Left hindlimb (tissue), 1 donor: ENCODE results near the gene IMPDH2.

Experiments used
- DNase-seq: peaks from one replicate; pipeline ENCODE4 v3.0.0-alpha.2; 2018

The IMPDH2 gene

DNA sequence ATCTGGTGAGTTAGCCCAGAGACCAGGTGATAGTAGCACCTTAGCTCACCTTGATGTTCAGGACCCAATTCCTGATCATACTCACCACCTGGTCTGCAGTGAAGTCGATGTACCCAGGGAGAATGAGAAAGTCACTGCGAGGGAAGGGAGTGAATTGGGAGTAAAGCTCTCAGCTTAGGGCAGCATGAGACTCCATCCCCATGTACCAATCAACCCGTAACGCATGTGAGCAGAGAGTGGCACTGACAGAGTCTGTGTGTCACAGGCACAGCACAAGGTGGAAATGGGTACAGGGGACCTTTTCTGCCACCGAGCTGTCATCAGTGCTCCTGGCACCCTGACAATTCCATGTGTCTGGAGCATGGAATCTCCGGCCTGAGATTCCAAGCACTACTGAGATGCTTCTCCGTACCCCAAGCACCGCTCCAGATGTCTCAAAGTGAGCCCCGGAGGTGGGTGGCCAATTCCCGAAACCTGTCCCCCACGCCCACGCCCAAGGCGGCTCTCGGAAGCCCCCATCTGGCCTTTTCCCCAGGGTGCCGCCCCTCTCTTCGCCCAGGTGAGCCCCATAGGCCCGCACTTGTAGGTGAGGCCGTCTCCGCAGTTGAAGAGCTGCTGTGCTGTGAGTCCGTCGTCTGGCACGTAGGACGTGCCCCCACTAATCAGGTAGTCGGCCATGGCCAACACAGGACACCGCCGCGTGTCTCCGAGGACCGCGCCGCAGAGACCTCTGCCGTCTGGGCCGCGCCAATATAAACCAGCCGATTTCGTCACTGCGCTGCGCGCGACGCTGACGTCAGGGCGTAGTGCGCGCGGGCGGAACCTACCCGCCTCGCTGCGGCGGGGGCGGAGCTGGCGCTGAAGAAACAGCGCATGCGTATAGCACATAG lies at the start of gene IMPDH2:
Gene IMPDH2 (minus strand): TSS at position 726 of the 890 bp plus-strand sequence. CDS start 48 bp downstream, at position 678.
- DNase-seq, result peak; percentile 94

DNA sequence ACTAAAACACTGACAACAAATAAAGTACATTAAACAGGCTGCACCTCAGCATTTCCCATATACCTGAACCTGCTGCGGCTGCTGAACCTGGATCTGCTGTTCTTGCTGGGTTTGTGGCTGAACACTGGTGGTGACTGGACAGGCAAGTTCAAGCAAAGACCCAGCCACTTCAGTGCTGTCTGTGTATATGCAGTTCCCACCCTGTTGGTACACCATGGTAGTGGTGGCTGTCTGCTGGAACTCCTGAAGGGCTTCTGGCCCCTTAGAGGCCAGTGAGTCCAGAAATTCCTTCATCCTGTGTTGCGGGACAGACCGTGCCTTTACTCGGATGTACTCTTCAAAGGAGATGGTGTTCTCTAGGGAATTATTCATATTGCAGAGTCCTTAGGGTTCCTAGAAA lies 47.4 kb upstream of the IMPDH2 start:
- no peak for DNase-seq

DNA sequence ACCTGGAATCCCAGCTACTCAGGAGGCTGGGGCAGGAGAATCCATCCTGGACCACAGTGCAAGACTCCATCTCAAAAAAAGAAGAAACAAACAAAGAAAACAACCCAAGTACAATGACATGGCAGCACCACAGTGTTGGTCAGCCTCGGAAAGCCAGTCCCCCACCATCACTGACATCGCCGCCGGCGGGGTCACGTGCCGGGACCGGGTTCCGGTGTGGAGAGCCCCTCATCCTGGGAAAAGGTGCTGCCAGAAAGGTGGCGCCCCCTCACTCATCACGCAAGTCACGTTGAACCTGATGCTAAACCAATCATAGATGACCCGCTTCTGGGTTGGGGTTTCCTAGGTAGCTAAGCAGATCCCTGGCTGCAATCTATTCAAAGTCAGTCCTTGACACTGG lies 46.9 kb upstream of the IMPDH2 start:
- no peak for DNase-seq

DNA sequence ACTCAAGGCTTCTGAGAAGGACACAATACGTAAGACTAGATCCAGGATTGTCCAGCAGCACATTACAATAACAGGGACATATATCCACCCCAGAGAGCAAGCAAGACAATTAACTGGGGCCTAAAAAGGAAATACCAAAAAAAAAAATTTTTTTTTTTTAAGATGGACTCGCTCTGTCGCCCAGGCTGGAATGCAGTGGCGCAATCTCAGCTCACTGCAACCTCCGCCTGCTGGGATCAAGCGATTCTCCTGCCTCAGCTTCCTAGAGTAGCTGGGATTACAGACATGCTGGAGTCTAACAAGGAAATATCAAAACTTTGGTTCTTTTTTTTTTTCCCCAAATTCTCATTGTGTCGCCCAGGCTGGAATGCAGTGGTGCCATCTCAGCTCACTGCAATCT lies 28.8 kb upstream of the IMPDH2 start:
- DNase-seq, result no peak

DNA sequence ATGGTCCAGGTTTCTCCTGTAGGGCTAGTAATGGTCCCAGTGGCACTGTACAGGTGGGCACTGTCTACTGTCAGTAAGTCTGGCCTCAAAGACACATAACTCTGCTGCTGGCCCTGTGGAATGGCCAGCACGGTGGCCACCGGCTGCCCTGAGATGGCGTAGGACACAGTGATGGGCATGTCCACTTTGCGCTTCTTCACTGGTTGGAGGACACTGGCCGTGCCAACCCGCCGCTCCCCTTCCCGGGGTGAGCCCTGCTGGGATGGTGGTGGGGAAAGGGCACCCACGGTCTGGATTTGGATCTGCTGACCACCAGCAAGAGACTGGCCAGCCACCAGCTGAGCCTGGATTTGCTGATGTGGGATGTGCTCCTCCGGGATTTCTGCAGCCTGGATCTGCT lies 28.1 kb upstream of the IMPDH2 start:
- DNase-seq, result no peak

DNA sequence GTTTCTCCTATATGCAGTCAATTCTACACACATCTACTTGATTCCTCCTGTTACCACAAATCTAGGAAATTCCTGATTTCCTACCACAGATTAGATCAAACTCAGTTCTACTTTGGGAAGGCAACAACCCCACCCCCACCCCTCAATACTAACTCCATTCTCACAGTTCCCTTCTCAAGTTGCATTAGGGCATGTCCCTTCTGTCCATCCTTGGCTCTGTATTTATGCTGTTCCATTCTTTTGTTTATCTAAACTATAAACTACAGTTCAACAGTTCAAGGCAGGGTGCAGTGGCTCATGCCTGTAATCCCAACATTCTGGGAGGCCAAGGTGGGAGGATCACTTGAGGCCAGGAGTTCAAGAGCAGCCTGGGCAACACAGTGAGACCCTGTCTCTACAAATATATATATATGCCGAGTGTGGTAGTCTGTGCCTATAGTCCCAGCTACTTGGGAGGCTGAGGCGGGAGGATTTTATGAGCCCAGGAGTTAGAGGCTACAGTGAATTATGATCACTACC lies 25.2 kb upstream of the IMPDH2 start:
- no peak for DNase-seq

DNA sequence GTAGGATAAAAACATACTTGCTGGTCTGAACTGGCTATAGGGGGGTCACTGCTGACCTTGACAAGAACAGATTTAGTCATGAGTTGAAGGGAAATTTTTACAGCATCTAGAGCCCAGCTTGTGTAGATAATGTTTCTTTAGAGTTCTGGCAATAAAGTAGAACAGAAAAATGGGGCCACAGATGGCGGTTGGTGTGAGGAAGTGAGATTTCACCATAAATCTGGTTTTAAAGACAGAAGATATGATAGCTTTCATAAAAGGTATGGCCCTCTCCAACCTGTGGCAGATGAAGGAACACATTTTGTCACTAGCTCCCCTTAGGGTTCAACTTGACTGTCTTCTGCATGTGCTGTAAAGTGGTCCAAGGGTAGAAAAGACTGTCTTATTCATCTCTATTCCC lies 24.3 kb upstream of the IMPDH2 start:
- no peak for DNase-seq

DNA sequence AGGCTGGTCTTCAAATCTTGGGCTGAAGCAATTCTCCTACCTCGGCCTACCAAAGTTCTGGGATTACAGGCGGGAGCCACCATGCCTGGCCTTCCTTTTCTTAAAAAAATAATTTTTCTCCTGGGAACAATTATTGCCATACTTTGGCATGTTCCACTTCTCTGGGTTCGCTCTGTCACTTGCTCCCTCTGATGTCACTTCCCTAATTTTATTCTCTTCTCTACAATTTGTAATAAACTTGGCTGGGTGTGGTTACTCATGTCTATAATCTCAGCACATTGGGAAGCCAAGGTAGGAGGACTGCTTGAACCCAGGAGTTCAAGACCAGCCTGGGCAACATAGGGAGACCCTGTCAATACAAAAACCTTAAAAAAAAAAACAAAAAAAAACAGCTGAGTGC lies 6.1 kb upstream of the IMPDH2 start:
- no peak for DNase-seq

DNA sequence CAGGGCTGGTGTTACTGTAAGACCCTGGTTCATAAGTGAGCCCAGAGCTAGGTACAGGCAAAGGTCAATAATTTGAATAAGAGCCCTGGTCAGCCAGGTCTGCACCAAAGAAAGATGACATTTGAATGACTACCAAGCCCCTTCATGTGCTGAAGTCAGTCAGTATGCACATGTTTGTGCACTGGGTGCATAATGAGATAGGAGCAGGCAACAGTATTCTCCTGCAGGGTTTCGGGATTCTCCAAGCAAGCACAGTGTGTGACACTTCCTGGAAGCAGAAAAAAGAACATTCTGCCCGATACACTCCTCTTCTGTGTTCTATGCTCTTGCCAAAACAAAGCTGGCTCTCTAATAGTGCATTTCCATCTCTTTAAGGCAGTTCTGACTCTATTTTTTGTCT lies 5.5 kb upstream of the IMPDH2 start:
- no peak for DNase-seq

DNA sequence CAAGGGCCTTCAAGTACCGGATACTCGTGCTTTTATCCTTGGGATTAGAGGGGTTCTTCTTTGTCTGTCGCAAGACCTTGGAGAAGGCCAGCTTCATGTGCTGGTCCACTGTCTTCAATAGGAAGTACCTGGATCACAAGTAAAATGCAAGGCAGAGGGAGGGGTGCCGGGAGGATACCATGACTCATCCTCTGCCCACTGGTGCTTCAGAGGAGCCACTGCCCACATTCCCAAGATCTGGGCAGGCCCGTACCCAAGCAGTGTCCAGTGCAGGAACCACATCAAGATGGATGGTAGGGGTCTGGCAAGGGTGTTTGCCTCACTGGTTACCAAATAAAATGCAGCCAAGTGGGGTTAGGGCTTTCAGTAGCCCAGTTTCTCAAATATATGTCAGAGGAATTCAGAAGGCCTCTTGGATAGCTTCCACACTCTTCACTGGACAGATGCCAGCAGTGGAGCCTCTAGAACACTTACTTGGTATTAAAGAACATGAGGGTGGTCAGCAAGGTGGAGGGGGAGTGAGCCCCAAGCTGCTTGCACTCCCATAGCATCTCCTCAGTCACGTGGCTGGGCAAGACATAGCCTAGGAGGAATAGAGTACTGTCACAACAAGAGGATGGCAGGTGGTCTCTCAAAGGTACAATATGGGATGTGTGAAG lies 3.6 kb upstream of the IMPDH2 start:
- no peak for DNase-seq

DNA sequence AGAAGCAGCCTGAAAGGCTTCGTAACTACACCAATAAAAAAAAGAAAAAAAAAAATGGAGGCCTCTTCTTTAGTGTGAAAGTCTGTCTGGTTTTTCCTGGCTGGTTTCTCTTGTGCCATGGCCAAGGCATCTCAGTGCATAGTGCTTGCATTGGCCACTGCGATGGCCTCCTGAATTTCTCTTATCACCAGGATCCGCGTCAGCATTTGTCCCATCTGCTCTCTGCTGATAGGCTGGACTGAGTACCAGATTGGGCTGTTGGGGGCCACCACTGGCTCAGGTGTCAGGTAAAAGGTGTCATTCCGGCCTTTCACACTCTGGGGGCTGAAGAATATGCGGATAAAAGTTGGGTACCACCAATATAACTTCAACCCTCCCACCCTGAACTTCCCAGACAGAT lies 1.1 kb upstream of the IMPDH2 start:
- DNase-seq, result no peak

DNA sequence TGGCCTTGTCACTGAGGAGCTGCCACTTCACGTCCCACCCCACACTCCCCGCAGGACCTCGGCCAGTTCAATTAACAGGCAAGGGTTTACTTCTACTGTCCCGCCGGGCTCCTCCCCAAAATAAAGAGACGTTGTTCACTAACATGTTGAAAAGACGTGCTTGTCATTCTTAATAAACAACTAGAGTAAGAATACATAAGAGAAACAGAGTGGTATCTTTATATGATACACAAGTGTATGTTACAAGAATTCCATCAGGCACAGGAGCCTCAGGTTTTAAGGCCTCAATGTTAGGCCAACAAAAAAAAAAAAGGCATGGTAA lies 326 bp upstream of the IMPDH2 start:
- DNase-seq, result no peak

DNA sequence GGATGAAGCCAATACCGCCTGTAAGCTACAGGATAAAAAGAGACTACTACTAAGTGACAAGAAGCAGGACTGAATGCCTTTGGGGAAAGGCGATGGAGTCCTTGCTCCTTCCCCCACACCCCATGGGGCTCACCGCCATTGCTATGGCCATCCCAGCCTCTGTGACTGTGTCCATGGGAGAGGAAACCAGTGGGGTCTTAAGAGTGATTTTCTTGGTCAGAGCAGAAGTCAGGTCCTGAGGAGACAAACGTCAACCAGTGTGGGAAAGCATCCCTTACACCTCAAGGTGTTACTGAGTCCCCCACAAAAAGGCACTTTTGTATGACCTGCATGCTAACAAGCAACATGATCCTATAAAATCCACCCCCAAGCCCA lies 913 bp downstream of the IMPDH2 start:
- no peak for DNase-seq

DNA sequence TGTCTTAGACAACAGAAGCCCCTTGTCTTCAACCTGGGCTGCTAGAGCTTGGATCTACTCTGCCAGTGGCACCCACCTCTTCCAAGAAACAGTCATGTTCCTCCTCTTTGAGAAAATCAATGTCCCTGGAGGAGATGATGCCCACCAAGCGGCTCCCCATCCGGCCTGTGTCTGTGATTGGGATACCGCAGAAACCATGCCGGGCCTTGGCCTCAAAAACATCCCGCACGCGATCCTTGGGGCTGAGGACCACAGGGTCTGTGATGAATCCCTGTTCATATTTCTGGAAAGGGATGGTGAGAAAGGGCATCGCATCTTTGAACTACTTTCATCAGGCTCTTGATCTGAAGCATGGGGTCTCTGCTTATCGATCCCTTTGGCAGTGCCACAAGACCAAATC lies 1.6 kb downstream of the IMPDH2 start:
- no peak for DNase-seq

DNA sequence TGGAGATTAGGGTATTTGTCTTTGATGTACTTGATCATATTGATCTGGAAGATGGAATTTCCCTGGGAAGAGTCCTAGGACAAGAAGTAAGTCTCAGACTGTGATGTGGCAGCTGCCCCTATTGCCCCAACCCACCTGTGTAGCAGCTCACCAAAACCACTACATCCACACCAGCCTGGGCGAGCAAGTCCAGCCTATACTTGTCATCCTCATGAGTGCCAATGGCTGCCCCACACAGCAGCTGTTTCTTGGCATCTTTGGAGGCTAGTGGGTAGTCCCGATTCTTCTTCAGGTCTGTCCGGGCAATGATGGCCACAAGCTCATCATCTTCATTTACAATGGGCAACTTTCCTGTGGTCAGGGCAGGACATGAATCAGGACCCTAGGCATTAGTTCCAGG lies 2.7 kb downstream of the IMPDH2 start:
- DNase-seq, result no peak

DNA sequence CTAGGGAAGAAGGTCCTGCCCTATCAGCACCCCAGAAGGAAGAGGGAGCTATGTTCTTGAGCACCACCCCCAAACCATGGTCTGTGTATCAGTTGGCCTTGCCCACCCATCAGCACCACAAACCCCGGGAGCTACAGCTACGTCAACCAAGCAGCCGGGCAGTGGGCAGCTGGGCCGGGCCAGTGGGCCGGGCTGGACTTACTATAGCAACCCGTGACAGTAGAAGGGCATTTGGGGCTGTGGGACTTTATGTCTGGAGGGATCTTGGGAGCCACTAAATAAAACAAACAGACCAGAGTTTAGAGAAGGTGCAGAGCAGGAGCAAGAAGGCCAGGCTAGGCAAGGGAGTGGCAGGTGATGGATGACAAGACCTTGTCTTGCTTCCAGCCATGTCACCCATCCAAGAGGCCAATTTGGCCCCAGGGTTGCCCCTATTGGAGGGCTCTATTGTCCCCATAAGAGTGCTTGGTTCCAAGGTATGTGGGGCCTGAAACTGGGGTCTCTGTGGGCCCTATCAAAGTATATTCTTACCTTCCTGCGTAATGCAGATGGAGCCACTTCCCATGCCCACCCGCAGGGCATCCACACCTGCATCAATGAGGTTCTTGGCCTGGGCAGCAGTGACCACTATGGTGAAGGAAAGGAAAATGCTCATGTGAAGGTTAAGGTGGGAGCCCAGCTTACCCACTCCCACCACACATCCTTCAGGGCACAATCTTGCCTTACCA lies 3.2 kb downstream of the IMPDH2 start:
- DNase-seq, result no peak

DNA sequence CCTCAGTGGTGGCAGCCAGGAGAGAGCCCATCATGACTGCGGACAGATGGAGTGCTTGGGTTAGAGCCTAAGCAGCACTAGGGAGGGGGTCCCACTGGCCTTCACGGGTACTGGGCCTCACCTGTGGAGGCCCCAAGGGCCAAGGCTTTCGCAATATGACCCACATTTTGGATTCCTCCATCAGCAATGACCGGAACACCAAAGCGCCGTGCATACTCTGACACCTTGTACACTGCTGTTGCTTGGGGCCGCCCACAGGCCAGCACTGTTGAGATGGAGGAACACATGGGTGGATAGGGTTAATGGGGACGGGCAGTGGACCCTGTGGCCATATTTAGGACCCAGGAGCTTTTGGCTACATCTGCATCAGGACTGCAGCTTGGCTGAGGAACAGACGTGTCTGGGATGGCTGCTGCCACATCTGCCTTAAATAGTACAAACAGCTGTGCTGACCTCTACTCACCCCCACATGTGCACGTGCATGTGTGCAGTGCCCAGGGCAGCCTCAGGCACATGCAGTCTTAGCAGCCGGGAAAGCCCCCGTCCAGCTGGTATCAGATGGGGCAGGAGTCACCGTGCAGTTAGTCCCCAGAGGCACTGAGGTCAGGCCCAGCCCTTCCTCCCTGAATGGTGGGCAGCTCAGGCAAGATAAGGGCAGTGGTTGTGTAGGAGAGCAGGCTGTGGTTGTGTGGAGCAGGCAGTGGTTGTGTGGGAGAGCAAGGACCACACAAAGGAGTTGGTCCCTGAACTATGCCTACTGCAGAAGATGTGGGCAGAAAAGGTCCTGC lies 4.0 kb downstream of the IMPDH2 start:
- DNase-seq, result no peak

DNA sequence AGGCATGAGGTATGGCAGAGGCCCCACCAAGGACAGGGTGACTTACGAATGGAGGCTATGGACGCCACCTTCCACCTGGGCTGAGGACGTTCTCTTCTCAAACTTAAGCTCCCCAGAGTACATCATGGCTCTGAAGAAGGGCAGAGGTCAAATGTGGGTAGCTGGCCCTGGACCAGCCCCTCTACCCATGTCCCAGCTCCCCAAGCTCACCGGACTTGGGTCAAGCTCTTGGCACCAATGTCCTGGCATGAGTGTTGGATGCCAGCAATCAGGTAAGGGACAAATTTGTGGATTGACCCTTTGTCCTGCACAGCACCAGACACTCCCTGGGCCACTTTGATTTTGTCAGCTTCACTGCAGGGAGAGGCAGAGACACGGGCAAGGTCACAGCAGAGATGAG lies 4.7 kb downstream of the IMPDH2 start:
- no peak for DNase-seq

DNA sequence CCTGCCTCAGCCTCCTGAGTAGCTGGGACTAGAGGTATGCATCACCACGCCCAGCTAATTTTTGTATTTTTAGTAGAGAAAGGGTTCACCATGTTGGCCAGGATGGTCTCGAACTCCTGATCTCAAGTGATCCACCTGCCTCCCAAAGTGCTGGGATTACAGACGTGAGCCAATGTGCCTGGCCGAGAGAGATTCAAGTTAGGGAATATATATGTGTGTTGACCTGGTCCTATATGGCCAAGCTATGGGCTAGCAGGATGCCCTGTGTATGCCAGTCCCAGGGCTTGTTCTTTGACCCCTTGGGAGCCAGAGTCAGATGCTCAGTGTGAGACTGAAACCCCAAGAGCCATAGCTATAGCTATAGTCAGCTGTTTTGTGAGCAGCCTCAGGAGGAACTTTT lies 5.4 kb downstream of the IMPDH2 start:
- DNase-seq, result no peak

DNA sequence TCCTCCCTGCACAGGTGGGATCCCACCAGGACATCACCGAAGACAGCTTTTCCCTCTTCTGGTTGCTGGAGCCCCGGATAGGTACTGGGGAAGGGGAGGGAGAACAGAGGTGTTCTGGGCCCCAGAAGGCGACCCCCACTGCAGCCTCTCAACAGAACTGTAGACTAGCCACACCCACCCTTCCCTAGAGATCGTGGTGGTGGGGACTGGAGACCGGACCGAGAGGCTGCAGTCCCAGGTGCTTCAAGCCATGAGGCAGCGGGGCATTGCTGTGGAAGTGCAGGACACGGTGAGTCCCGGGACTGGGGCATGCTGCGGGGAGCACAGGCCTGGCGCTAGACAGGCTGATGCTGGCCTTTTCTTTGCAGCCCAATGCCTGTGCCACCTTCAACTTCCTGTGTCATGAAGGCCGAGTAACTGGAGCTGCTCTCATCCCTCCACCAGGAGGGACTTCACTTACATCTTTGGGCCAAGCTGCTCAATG lies 6.5 kb downstream of the IMPDH2 start:
- no peak for DNase-seq

DNA sequence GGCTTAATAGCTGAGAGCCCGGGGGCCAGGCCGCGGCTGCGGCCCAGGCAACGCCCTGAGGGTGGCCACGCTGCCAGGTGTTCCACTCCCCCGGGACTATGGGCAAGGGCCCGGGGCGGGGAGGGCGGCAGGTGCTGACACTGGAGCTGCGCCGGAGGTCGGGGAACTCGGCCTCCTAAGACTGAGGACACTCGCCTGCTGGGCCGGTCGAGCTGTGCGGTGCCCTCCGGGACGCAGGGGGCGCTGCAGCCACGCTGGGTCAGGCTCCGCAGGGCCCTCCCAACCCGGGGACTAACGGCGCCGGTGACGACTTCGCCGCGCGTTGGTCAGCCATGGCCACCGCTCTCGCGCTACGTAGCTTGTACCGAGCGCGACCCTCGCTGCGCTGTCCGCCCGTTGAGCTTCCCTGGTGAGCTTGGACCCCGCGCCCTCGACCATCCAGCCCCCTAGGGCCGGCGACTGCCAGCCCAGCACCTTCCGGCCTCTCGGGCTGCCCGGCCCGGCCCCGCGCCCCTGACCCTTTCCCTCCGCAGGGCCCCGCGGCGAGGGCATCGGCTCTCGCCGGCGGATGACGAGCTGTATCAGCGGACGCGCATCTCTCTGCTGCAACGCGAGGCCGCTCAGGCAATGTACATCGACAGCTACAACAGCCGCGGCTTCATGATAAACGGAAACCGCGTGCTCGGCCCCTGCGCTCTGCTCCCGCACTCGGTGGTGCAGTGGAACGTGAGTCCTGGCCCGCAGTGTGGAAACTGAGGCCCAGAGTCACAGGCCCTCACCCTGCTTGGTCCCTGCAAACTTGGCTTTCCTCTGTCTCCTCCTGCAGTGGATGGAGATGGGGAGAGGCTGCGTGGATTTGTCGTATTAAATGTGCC lies 7.1 kb downstream of the IMPDH2 start, which contains the start of gene NDUFAF3:
Gene NDUFAF3 (plus strand): TSS at position 309 of the 875 bp plus-strand sequence. CDS start 24 bp downstream, at position 333.
- peak; percentile 96 for DNase-seq
